Glutamatergic neuron (in vitro differentiated cells): ENCODE measurements around the gene PASK. TPM values are rescaled to one million over a fixed set of nuclear protein-coding genes. Genes with fewer than 3 reads are reported as not detected.

ENCODE experiments used
- DNase-seq: peaks from one replicate; pipeline ENCODE4 v3.0.0; 2022
- H3K27ac Mint-ChIP-seq: one replicate; pipeline ENCODE4 v1.8.0; 2020; ENCODE audit warnings: mild to moderate bottlenecking, mixed read lengths, inconsistent platforms; ENCODE audit not compliant: unreplicated experiment
- H3K27me3 Mint-ChIP-seq: one replicate; pipeline ENCODE4 v1.8.0; 2020; ENCODE audit warnings: mild to moderate bottlenecking, moderate library complexity, mixed read lengths, inconsistent platforms; ENCODE audit not compliant: unreplicated experiment
- H3K36me3 Mint-ChIP-seq: one replicate; pipeline ENCODE4 v1.8.0; 2020; ENCODE audit warnings: mild to moderate bottlenecking, mixed read lengths, inconsistent platforms; ENCODE audit not compliant: unreplicated experiment
- H3K4me1 Mint-ChIP-seq: one replicate; pipeline ENCODE4 v1.8.0; 2020; ENCODE audit warnings: mild to moderate bottlenecking, low read depth, mixed read lengths, inconsistent platforms; ENCODE audit not compliant: unreplicated experiment
- H3K4me3 Mint-ChIP-seq: one replicate; pipeline ENCODE4 v1.8.0; 2020; ENCODE audit warnings: mild to moderate bottlenecking, mixed read lengths, inconsistent platforms; ENCODE audit not compliant: unreplicated experiment
- H3K9me3 Mint-ChIP-seq: one replicate; pipeline ENCODE4 v1.8.0; 2020; ENCODE audit warnings: mild to moderate bottlenecking, moderate library complexity, mixed read lengths, inconsistent platforms; ENCODE audit not compliant: unreplicated experiment
- CTCF ChIP-seq: fragments of 200-600 bp; sonication (generic); IDR thresholded peaks from one replicate; pipeline ENCODE4 v1.5.0; 2021; ENCODE audit not compliant: partially characterized antibody, unreplicated experiment
- total RNA-seq: library from RNA; stranded (reverse); fragmentation: NEBNext Ultra II Directional; extraction: Animal tissue kit (Norgen Biotek cat#: 25700); gene quantifications from one replicate; pipeline ENCODE4 v1.2.1, GENCODE V29; 2021; ENCODE audit not compliant: unreplicated experiment

PASK gene
- total RNA-seq, 1 donor from 2014 or later: 24.4 TPM

DNA sequence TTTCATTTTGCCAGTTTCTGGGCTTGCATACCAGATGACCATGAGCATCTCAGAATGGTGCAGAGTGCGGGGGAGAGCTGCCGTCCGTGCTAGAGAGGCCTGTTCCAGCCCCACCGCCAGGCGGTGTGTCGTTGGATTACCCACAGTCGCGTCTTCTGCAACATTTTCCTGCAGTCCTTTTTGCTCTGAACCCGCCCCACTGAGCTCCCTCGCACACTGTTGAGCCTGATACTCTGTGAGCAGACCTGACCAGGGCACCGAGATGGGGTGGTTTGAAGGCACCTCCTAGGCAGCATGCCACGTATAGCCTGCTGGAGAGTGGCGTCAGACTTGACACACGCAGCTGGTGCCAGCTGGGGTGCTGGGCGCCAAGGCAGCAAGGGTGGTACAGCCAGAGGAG is 19.1 kb upstream of the PASK start:
- DNase-seq: no peak
- Mint-ChIP-seq H3K9me3 (peaks cover 3% of the 10 kb centered on the region), H3K36me3 (peaks cover 15% of the 10 kb centered on the region), H3K4me3 (no peak overlapping the region), H3K27ac (no peak overlapping the region), H3K27me3 (no peaks in the 10 kb centered on the region), H3K4me1 (no peaks in the 10 kb centered on the region)
- no peak for TF ChIP-seq CTCF

- no peak for TF ChIP-seq CTCF
- no peaks in the 10 kb centered on the region for H3K27me3 Mint-ChIP-seq
- H3K36me3 Mint-ChIP-seq: no peaks in the 10 kb centered on the region
- no peak overlapping the region for H3K4me3 Mint-ChIP-seq
- H3K27ac Mint-ChIP-seq: no peak overlapping the region
- no peak for DNase-seq
- peaks cover 5% of the 10 kb centered on the region for H3K4me1 Mint-ChIP-seq
- H3K9me3 Mint-ChIP-seq: no peaks in the 10 kb centered on the region
Measured at GRCh38 chr2:241163601-241164118, 14.4 kb upstream of the PASK start.

DNA sequence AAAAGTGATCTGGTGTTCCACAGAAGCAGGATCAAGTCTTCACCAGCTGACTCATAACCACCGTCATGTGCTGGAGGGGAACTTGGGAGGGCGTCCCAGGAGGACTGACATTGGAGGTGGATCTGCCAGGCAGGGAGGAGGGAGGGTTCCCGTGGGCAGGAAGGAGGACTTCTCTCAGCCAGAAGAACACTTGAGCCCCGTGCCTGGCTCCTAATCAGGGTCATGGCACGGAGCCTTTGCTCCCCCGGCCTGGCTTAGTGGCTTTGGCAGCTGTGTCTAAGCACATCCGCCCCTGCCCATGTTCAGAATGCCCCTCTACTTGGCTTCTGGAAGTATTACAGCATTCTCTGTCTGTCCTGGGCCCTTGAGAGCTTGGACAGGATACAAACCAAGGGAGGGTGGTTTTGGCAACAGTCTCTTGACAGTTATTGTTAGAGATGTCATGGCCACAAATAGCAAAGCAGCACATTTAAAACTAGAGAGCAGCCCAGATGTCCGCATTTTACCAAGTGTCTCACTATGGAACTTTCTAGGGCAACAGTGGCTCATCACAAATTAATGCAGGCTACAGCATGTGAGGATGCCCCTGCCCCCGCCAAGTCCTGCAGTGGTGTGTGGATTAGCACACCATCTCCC is 12.5 kb upstream of the PASK start:
- Mint-ChIP-seq H3K27me3 (no peaks in the 10 kb centered on the region), H3K9me3 (no peaks in the 10 kb centered on the region), H3K36me3 (no peaks in the 10 kb centered on the region), H3K4me1 (peaks cover 5% of the 10 kb centered on the region), H3K27ac (no peak overlapping the region), H3K4me3 (no peak overlapping the region)
- no peak for DNase-seq
- TF ChIP-seq CTCF: no peak

DNA sequence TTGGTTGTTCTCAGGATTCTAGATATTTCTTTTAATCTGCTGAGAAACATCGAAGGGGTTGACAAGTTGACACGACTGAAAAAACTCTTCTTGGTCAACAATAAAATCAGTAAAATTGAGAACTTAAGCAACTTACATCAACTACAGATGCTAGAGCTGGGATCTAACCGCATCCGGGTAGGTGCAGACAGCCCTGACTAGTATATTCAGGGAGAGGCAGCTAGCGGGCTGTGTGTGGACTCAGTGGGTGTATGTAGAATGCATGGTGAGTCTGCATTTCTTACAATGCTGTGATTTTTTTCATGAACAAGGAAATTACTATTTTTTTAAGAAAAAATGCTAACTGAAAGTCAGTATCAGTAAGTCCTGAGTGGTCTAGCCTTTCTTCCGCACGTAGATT is 11.0 kb upstream of the PASK start:
- Mint-ChIP-seq H3K36me3 (no peaks in the 10 kb centered on the region), H3K27ac (no peak overlapping the region), H3K4me1 (peaks cover 5% of the 10 kb centered on the region), H3K4me3 (no peak overlapping the region), H3K9me3 (no peaks in the 10 kb centered on the region), H3K27me3 (no peaks in the 10 kb centered on the region)
- TF ChIP-seq CTCF: no peak
- no peak for DNase-seq

DNA sequence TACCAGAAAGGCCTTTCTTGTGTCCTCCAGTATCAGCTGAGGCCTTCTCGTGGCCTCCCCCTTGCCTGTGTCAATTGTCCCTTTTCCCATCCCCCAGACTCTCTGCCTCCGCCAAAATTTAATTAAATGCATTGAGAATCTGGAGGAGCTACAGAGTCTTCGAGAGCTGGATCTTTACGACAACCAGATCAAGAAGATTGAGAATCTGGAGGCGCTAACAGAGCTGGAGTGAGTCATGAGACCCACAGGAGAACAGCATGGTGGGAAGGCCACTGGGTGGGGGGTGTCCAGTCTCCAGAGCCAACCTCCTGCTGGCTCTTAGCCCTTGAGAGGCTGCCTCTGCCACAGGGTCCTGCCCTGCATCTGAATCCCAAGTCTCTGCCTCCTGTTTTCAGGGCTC is 9.8 kb upstream of the PASK start:
- no peak for DNase-seq
- Mint-ChIP-seq H3K27ac (no peak overlapping the region), H3K4me3 (no peak overlapping the region), H3K36me3 (no peaks in the 10 kb centered on the region), H3K9me3 (no peaks in the 10 kb centered on the region), H3K27me3 (no peaks in the 10 kb centered on the region), H3K4me1 (peaks cover 5% of the 10 kb centered on the region)
- no peak for TF ChIP-seq CTCF
